ENCODE results near the gene CDCA5. TPM values are rescaled to one million over a fixed set of nuclear protein-coding genes. Genes with fewer than 3 reads are reported as not detected.

Gene CDCA5
- total RNA-seq, 1 donor from 2014 or later: 25.9 TPM

DNA sequence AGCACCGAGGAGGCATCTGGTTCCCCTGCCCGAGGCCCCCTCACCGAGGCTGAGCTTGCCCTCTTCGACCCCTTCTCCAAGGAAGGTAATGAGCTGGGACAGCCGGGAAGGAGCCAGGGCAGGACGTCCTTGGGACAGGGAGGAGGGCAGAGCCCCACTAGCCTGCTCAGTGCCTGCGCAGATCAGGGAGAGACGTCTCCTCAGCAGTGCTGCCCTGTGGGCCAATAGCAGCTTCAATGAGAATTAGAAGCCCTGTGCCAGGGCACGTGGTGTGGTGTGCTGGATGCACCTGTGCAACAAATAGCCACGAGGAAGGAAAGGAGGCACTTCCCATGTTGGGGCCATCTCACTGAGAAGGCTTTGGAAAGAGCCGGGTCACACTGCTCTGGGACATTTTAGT, 48.3 kb downstream of the CDCA5 start:
- Mint-ChIP-seq H3K9me3 (ENCODE audit: low read depth) (no peaks in the 10 kb centered on the region), H3K36me3 (ENCODE audit: insufficient read depth) (peaks cover 4% of the 10 kb centered on the region), H3K4me1 (ENCODE audit: low read depth) (peaks cover under 1% of the 10 kb centered on the region), H3K4me3 (ENCODE audit: low read depth) (no peak overlapping the region), H3K27me3 (no peaks in the 10 kb centered on the region), H3K27ac (no peak overlapping the region)
- TF ChIP-seq, protein P1, sequence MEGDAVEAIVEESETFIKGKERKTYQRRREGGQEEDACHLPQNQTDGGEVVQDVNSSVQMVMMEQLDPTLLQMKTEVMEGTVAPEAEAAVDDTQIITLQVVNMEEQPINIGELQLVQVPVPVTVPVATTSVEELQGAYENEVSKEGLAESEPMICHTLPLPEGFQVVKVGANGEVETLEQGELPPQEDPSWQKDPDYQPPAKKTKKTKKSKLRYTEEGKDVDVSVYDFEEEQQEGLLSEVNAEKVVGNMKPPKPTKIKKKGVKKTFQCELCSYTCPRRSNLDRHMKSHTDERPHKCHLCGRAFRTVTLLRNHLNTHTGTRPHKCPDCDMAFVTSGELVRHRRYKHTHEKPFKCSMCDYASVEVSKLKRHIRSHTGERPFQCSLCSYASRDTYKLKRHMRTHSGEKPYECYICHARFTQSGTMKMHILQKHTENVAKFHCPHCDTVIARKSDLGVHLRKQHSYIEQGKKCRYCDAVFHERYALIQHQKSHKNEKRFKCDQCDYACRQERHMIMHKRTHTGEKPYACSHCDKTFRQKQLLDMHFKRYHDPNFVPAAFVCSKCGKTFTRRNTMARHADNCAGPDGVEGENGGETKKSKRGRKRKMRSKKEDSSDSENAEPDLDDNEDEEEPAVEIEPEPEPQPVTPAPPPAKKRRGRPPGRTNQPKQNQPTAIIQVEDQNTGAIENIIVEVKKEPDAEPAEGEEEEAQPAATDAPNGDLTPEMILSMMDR (IDR thresholded peaks at IDR 0.05; ENCODE audit: unreplicated experiment): no peak
- no peak for DNase-seq (ENCODE audit: low spot score, unreplicated experiment)

DNA sequence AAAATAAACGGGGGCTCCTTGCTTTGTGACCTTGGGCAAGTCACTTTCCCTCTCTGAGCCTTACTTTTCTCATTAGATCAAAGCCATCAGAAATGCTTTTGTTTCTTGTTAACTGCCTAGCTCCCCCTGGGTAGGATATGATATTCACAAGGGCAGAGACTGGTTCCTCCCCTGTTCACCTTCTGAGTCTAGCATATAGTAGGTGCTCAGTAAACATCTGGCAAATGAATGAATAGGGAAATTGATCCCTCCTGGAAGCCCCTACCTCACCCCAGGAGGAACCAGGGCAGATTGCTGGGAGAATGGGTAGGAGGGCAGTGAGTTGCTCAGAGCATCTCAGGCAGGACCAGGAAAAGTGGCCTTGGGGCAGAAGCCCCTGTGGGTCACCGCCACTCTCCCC, 49.4 kb downstream of the CDCA5 start:
- H3K27ac Mint-ChIP-seq: no peak overlapping the region
- TF ChIP-seq, protein P1 (IDR thresholded peaks at IDR 0.05; ENCODE audit: unreplicated experiment): no peak
- no peak overlapping the region for H3K4me3 Mint-ChIP-seq (ENCODE audit: low read depth)
- DNase-seq (ENCODE audit: low spot score, unreplicated experiment): no peak
- no peaks in the 10 kb centered on the region for H3K9me3 Mint-ChIP-seq (ENCODE audit: low read depth)
- H3K36me3 Mint-ChIP-seq (ENCODE audit: insufficient read depth): peaks cover 4% of the 10 kb centered on the region
- H3K27me3 Mint-ChIP-seq: no peaks in the 10 kb centered on the region
- H3K4me1 Mint-ChIP-seq (ENCODE audit: low read depth): no peaks in the 10 kb centered on the region

DNA sequence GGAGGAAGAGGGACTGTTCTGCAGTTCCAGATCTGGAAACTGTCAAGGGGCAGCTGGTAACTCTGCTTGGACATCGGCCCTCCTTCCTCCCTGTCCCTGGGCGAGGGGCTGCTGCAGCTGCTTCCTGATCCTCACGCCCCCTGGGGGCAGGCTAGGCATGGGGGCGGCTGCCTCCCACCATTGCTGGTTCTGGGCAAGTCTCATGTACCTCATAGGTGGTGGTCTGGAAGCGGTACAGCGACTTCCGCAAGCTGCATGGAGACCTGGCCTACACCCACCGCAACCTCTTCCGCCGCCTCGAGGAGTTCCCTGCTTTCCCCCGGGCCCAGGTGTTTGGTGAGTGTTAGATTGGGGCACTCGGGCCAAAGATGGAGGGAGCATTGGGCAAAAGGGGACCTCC, 51.6 kb downstream of the CDCA5 start:
- TF ChIP-seq, protein P1 (IDR thresholded peaks at IDR 0.05; ENCODE audit: unreplicated experiment): no peak
- peaks cover 5% of the 10 kb centered on the region for H3K4me1 Mint-ChIP-seq (ENCODE audit: low read depth)

More for the DNA sequence above, 51.6 kb downstream of the CDCA5 start:
- Mint-ChIP-seq H3K27ac (no peak overlapping the region), H3K36me3 (ENCODE audit: insufficient read depth) (no peaks in the 10 kb centered on the region), H3K27me3 (no peaks in the 10 kb centered on the region), H3K4me3 (ENCODE audit: low read depth) (no peak overlapping the region), H3K9me3 (ENCODE audit: low read depth) (no peaks in the 10 kb centered on the region)
- no peak for DNase-seq (ENCODE audit: low spot score, unreplicated experiment)

Small RNA genes lying within 50 kb of the gene (microRNA-seq; reads per million reads assigned to microRNA genes)
- not detected for gene MIR6751 (ENCODE audit: borderline number of aligned reads, unreplicated experiment)

Other genes starting within 250 kb of the CDCA5 start
- 20.1 and 21.1 TPM in 2 replicates for gene CDC42BPG, start 239.4 kb downstream of the CDCA5 start, total RNA-seq
- gene EHD1, start 205.4 kb downstream of the CDCA5 start, total RNA-seq: 55.0 and 57.2 TPM in 2 replicates
- gene ATG2A, start 166.8 kb downstream of the CDCA5 start, total RNA-seq: 33.2 and 35.0 TPM in 2 replicates
- 14.1 and 15.9 TPM in 2 replicates for gene PPP2R5B, start 159.4 kb downstream of the CDCA5 start, total RNA-seq
- 0.41 TPM in 1 of 2 replicates, not detected in the other for gene GPHA2, start 148.1 kb downstream of the CDCA5 start, total RNA-seq
- gene MAJIN, start 111.9 kb downstream of the CDCA5 start, total RNA-seq: not detected in 2 replicates
- 0.53 and 0.58 TPM in 2 replicates for gene BATF2, start 87.1 kb downstream of the CDCA5 start, total RNA-seq
- gene ARL2, start 69.9 kb downstream of the CDCA5 start, total RNA-seq: 95.2 and 96.7 TPM in 2 replicates
- 33.0 and 34.5 TPM in 2 replicates for gene SNX15, start 56.6 kb downstream of the CDCA5 start, total RNA-seq
- 18.5 and 19.3 TPM in 2 replicates for gene SAC3D1, start 42.8 kb downstream of the CDCA5 start, total RNA-seq
- 4.3 and 4.4 TPM in 2 replicates for gene NAALADL1, start 25.5 kb downstream of the CDCA5 start, total RNA-seq
- gene ZFPL1, start 182 bp upstream of the CDCA5 start, total RNA-seq: 40.4 and 43.3 TPM in 2 replicates
- 112 and 123 TPM in 2 replicates for gene VPS51, start 12.2 kb upstream of the CDCA5 start, total RNA-seq
- 123 and 124 TPM in 2 replicates for gene TM7SF2, start 27.8 kb upstream of the CDCA5 start, total RNA-seq
- 10.5 and 11.8 TPM in 2 replicates for gene ZNHIT2, start 33.7 kb upstream of the CDCA5 start, total RNA-seq
- 607 and 611 TPM in 2 replicates for gene FAU, start 38.1 kb upstream of the CDCA5 start, total RNA-seq
- 38.8 and 39.6 TPM in 2 replicates for gene MRPL49, start 38.3 kb upstream of the CDCA5 start, total RNA-seq
- 48.4 and 49.0 TPM in 2 replicates for gene SYVN1, start 50.5 kb upstream of the CDCA5 start, total RNA-seq
- gene SPDYC, start 86.2 kb upstream of the CDCA5 start, total RNA-seq: not detected in 2 replicates
- gene CAPN1, start 97.9 kb upstream of the CDCA5 start, total RNA-seq: 239 and 245 TPM in 2 replicates
- gene POLA2, start 177.9 kb upstream of the CDCA5 start, total RNA-seq: 24.4 and 27.4 TPM in 2 replicates
- gene CDC42EP2, start 230.8 kb upstream of the CDCA5 start, total RNA-seq: 5.3 and 5.9 TPM in 2 replicates
- gene DPF2, start 249.8 kb upstream of the CDCA5 start, total RNA-seq: 81.9 and 96.5 TPM in 2 replicates